ENCODE data around the gene SYNGR2. TPM values are rescaled to one million over a fixed set of nuclear protein-coding genes. Genes with fewer than 3 reads are reported as not detected.
"Not testable (repeated sequence)": the region's sequence is repeated elsewhere in the genome, so short reads cannot be mapped to it uniquely, and the experiment has no call there.

The SYNGR2 gene
- total and polyA plus RNA-seq, 2 of the 8 experiments (the other 6 are each of a cell fraction or from before 2014, with no cell fraction given) = 50.0 to 139 TPM

GRCh38 chr17:78139861-78140168, 28.6 kb upstream of the SYNGR2 start:
- not testable (repeated sequence) for H3K23me2 ChIP-seq (ENCODE audit: low read depth, low read length); H2AK5ac ChIP-seq (ENCODE audit: low read depth, low read length); H2BK12ac ChIP-seq (ENCODE audit: low read depth, low read length); H2BK15ac ChIP-seq (ENCODE audit: low read length); H3K56ac ChIP-seq (replicated peaks; ENCODE audit: insufficient read length, low read depth, low read length); H3K79me2 ChIP-seq (ENCODE audit: control insufficient read depth in 1 of 2, insufficient read depth in 2 of 2, low read length in 2 of 2); H3K9ac ChIP-seq (replicated peaks in 1 of 4; ENCODE audit: extremely low read depth in 1 of 4, low read depth in 3 of 4, low read length in 3 of 4); H4K20me1 ChIP-seq (replicated peaks in 1 of 2; ENCODE audit: control insufficient read depth in 1 of 2, insufficient read depth in 2 of 2, low read length in 2 of 2); H3K36me3 ChIP-seq (ENCODE audit: control insufficient read depth in 2 of 4, insufficient read depth in 4 of 4, low read length in 3 of 4); H2BK20ac ChIP-seq (ENCODE audit: low read length); H4K8ac ChIP-seq (ENCODE audit: extremely low read depth, insufficient read depth, low read length); H3K4me3 ChIP-seq (ENCODE audit: extremely low read depth in 1 of 4, insufficient read depth in 2 of 4, low read depth in 3 of 4, low read length in 4 of 4); H4K91ac ChIP-seq (replicated peaks; ENCODE audit: insufficient read length, low read length); H2BK120ac ChIP-seq (replicated peaks; ENCODE audit: low read depth, low read length); H3K79me1 ChIP-seq (ENCODE audit: low read depth, low read length); H3K18ac ChIP-seq (ENCODE audit: extremely low read depth, low read length); H4K5ac ChIP-seq (ENCODE audit: insufficient read length, low read depth, low read length); H3K27ac ChIP-seq (ENCODE audit: low read depth, low read length); DNase-seq (ENCODE audit: low read depth in 1 of 2, low spot score in 2 of 2); H3K9me3 ChIP-seq (ENCODE audit: insufficient read depth in 2 of 2, low read depth in 1 of 2, low read length in 1 of 2); H3K27me3 ChIP-seq (replicated peaks in 1 of 4; ENCODE audit: control insufficient read depth in 3 of 4, extremely low read depth in 1 of 4, insufficient read depth in 3 of 4, low read length in 3 of 4); H3K4ac ChIP-seq (replicated peaks; ENCODE audit: insufficient read length, low read depth, low read length); H3K4me1 ChIP-seq (replicated peaks in 1 of 4; ENCODE audit: control insufficient read depth in 3 of 4, insufficient read depth in 4 of 4, low read length in 3 of 4); H3K23ac ChIP-seq (ENCODE audit: insufficient read length); H3K14ac ChIP-seq (ENCODE audit: insufficient read length); FAIRE-seq
- 82% methylated on average over 12 of the region's 12 CpGs; no CpG with 5 or more reads in 1 of the 2 experiments for WGBS, 2 experiments (ENCODE audit: extremely low coverage in 1 of 2, insufficient coverage in 1 of 2, insufficient read length in 1 of 2, insufficient replicate concordance in 2 of 2, low coverage in 1 of 2, low lambda C conversion rate in 2 of 2, missing lambda C conversion rate in 1 of 2)
- POLR2A ChIA-PET (ENCODE audit: partially characterized antibody) = interaction anchor here (1.1 to 6.2 kb wide), 4 partner anchors 12 to 31 kb away, joined by 3 to 40 read pairs (median 11); partner anchors contain the start of gene TMC6
- Histone ChIP-seq H2AFZ (ENCODE audit: low read length) (peak overlapping the region; percentile 57; the same call in 1 of the 2 replicates), H3K4me2 (ENCODE audit: insufficient read depth in 1 of 2, low read depth in 2 of 2, low read length in 2 of 2) (peak overlapping the region in 1 of 2 experiments; percentile 49; a peak in 3 of 4 replicates), H2BK5ac (ENCODE audit: low read depth, low read length) (peak overlapping the region; percentile 32; the same call in 1 of the 2 replicates)
- CTCF ChIA-PET (ENCODE audit: partially characterized antibody) = interaction anchor here (0.5 to 8.0 kb wide), 12 partner anchors 9 to 912 kb away, joined by 3 to 122 read pairs (median 5); partner anchors contain the start of genes TMC6 and TMC8

Data from H1 (cell line).